Measurements from ENCODE around the gene SPATA20. TPM values are rescaled to one million over a fixed set of nuclear protein-coding genes. Genes with fewer than 3 reads are reported as not detected.

The SPATA20 gene
- polyA plus RNA-seq, 2 of the 4 experiments (the other 2 are of a cell fraction): 34.4 to 110 TPM

DNA sequence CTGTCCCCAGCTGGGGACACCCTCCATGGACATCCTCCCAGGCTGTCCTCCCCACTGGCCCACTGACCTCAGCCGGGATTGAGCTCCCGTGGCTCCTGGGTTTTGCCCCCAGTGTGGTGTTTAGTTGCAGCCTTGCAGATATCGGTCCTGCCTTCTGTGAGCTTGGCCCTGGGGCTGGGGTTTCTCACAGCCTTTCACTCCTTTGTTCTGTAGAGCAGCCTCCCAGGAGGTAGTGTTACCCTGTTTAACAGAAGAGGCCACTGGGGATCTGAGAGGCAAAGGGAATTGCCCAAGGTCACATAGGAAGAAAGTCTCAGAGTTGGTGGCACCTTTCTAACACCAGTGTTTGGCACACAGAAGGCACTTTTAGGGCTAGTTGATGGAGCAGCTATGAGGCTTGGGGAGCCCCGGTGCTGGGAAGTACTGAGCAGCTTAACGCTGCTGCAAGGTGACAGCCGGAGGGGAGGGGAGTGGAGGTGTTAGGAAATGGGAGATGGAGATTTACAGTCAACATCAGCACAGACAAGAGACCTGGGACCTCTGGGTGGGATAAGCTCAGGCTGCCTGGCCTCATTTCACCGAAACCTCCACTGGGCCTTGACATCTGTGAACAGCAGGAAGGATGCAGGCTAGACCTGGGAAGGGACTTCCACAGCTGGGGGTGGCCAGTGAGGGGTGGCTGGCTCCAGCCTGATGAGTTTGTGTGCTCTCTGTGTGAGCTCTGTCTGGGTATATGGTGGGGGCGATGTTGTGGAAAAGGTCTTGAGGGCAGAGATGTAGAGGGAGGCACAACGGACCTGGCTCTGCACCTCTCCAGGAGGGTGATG, 39.7 kb downstream of the SPATA20 start:
- FAIRE-seq: no peak
- CTCF ChIA-PET: interaction anchor here (0.6 to 2.6 kb wide), 9 partner anchors 12 to 265 kb away, joined by 3 to 14 read pairs (median 4); partner anchors contain the start of gene CACNA1G

DNA sequence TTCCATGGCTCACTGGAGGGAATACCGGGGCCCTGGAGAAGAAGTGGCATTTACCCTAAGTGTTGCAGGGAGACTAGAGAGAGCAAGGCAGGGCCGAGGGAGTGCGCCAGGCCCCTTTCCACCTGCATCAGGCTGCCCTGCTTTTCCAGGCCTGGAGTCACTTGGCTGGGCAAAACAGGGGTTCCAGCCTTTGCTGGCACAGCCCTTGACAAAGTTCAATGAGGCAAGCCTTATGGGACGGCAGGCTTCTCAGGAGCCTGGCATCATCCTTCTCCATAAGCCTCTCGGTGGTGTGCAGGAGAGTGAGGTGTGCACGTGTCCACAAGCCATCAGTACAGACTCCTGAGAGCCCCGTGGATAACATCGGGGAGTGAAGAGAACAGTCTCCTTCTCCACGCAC, 40.6 kb downstream of the SPATA20 start:
- no peaks in the 10 kb centered on the region for H3K4me1 ChIP-seq
- FAIRE-seq: no peak
- ChIA-PET CTCF (interaction anchor here (0.5 to 1.7 kb wide), 7 partner anchors 16 to 264 kb away, joined by 3 to 7 read pairs (median 4); no protein-coding TSS in a partner anchor), POLR2A (no interaction called here)
- ATAC-seq: no peak
- WGBS (ENCODE audit: missing lambda C conversion rate): 80% methylated on average over 9 of the region's 9 CpGs
- no peak overlapping the region for H3K4me2 ChIP-seq
- H3K27ac ChIP-seq: no peak overlapping the region
- H3K9me3 ChIP-seq: no peaks in the 10 kb centered on the region
- DNase-seq (ENCODE audit: low read depth in 1 of 2, low spot score in 1 of 2): no peak
- no peak overlapping the region for H3K4me3 ChIP-seq
- TF ChIP-seq NFE2L2 (conservative IDR thresholded peaks at IDR 0.05; ENCODE audit: low read length): no peak
- TF ChIP-seq NPAS2 (CRISPR knock-in tag; IDR thresholded peaks at IDR 0.05; ENCODE audit: borderline replicate concordance): no peak
- TF ChIP-seq POLR2A (IDR thresholded peaks at IDR 0.05; ENCODE audit: low read length): no peak
- TF ChIP-seq ZSCAN20 (CRISPR knock-in tag; IDR thresholded peaks at IDR 0.05): no peak
- TF ChIP-seq ZNF302 (CRISPR knock-in tag; IDR thresholded peaks at IDR 0.05): no peak
- no peak for TF ChIP-seq PHF8 (IDR thresholded peaks at IDR 0.05; ENCODE audit: borderline replicate concordance, low read depth)
- TF ChIP-seq, protein P1, sequence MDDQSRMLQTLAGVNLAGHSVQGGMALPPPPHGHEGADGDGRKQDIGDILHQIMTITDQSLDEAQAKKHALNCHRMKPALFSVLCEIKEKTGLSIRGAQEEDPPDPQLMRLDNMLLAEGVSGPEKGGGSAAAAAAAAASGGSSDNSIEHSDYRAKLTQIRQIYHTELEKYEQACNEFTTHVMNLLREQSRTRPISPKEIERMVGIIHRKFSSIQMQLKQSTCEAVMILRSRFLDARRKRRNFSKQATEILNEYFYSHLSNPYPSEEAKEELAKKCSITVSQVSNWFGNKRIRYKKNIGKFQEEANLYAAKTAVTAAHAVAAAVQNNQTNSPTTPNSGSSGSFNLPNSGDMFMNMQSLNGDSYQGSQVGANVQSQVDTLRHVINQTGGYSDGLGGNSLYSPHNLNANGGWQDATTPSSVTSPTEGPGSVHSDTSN (IDR thresholded peaks at IDR 0.05): no peak
- TF ChIP-seq CBX2 (IDR thresholded peaks at IDR 0.05; ENCODE audit: borderline replicate concordance, low read depth): no peak
- no peak for TF ChIP-seq POLR2AphosphoS2 (conservative IDR thresholded peaks at IDR 0.05; ENCODE audit: low read length)
- TF ChIP-seq, protein P2, sequence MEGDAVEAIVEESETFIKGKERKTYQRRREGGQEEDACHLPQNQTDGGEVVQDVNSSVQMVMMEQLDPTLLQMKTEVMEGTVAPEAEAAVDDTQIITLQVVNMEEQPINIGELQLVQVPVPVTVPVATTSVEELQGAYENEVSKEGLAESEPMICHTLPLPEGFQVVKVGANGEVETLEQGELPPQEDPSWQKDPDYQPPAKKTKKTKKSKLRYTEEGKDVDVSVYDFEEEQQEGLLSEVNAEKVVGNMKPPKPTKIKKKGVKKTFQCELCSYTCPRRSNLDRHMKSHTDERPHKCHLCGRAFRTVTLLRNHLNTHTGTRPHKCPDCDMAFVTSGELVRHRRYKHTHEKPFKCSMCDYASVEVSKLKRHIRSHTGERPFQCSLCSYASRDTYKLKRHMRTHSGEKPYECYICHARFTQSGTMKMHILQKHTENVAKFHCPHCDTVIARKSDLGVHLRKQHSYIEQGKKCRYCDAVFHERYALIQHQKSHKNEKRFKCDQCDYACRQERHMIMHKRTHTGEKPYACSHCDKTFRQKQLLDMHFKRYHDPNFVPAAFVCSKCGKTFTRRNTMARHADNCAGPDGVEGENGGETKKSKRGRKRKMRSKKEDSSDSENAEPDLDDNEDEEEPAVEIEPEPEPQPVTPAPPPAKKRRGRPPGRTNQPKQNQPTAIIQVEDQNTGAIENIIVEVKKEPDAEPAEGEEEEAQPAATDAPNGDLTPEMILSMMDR (IDR thresholded peaks at IDR 0.05): no peak
- TF ChIP-seq ESRRA (IDR thresholded peaks at IDR 0.05; ENCODE audit: borderline replicate concordance, low read length): no peak
- TF ChIP-seq, protein P3, sequence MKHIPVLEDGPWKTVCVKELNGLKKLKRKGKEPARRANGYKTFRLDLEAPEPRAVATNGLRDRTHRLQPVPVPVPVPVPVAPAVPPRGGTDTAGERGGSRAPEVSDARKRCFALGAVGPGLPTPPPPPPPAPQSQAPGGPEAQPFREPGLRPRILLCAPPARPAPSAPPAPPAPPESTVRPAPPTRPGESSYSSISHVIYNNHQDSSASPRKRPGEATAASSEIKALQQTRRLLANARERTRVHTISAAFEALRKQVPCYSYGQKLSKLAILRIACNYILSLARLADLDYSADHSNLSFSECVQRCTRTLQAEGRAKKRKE (CRISPR knock-in tag; IDR thresholded peaks at IDR 0.05; ENCODE audit: low read depth): no peak
- no peak for TF ChIP-seq CHD2 (IDR thresholded peaks at IDR 0.05; ENCODE audit: low read length, partially characterized antibody)

More for the DNA sequence above, 39.7 kb downstream of the SPATA20 start:
- Histone ChIP-seq H3K9me3 (no peaks in the 10 kb centered on the region), H3K4me3 (no peak overlapping the region), H3K4me1 (no peaks in the 10 kb centered on the region), H3K27ac (0 out of 6 replicates have a peak overlapping the region, but pooled peaks of 1 of the 2 experiments have one; percentile 5), H3K4me2 (no peak overlapping the region)
- WGBS (ENCODE audit: missing lambda C conversion rate): 88% methylated on average over 9 of the region's 9 CpGs
- POLR2A ChIA-PET: interaction anchor here (0.8 kb wide), 1 partner anchor 133 kb away, joined by 3 read pairs; the partner anchor contains the start of gene LUC7L3
- no peak for DNase-seq (ENCODE audit: low read depth in 1 of 2, low spot score in 1 of 2)
- no peak; a peak in 1 of 6 replicates for ATAC-seq
- TF ChIP-seq HOXA7 (CRISPR knock-in tag; IDR thresholded peaks at IDR 0.05) (no peak), HES2 (IDR thresholded peaks at IDR 0.05) (no peak), SMC3 (IDR thresholded peaks at IDR 0.05) (no peak), JUNB (IDR thresholded peaks at IDR 0.05) (no peak), E2F6 (IDR thresholded peaks at IDR 0.05; ENCODE audit: borderline replicate concordance, low read depth) (no peak), HMGXB4 (CRISPR knock-in tag; IDR thresholded peaks at IDR 0.05; ENCODE audit: borderline replicate concordance) (no peak), SREBF2 (IDR thresholded peaks at IDR 0.05) (no peak)
- TF ChIP-seq, protein P4, sequence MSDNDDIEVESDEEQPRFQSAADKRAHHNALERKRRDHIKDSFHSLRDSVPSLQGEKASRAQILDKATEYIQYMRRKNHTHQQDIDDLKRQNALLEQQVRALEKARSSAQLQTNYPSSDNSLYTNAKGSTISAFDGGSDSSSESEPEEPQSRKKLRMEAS (IDR thresholded peaks at IDR 0.05): no peak
- TF ChIP-seq, protein P5, sequence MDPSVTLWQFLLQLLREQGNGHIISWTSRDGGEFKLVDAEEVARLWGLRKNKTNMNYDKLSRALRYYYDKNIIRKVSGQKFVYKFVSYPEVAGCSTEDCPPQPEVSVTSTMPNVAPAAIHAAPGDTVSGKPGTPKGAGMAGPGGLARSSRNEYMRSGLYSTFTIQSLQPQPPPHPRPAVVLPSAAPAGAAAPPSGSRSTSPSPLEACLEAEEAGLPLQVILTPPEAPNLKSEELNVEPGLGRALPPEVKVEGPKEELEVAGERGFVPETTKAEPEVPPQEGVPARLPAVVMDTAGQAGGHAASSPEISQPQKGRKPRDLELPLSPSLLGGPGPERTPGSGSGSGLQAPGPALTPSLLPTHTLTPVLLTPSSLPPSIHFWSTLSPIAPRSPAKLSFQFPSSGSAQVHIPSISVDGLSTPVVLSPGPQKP (IDR thresholded peaks at IDR 0.05; ENCODE audit: low read depth, low read length): no peak

Data from A549 (cell line).